OCI-LY1 (cell line): ENCODE measurements around the gene ICAM4.

Experiments
- H2AFZ ChIP-seq: fragments of 200-600 bp; sonication (generic), shearing (Covaris generic); 2 replicates; pipeline ENCODE4 v1.6.0; 2014; ENCODE audit warnings: antibody characterized with exemption, mild to moderate bottlenecking, low read length
- H3F3A ChIP-seq: fragments of 200-600 bp; sonication (generic), shearing (Covaris generic); 2 replicates; pipeline ENCODE4 v1.6.0; 2014; ENCODE audit warnings: mild to moderate bottlenecking, antibody characterized with exemption, low read length, moderate library complexity; ENCODE audit not compliant: insufficient read depth
- H3K27ac ChIP-seq: fragments of 200-600 bp; sonication (generic); 2 replicates; pipeline ENCODE4 v1.5.1; 2014; ENCODE audit warnings: low read length, mixed run types, mild to moderate bottlenecking, low read depth; ENCODE audit not compliant: poor library complexity, severe bottlenecking
- H3K27me3 ChIP-seq: fragments of 200-600 bp; sonication (generic); 2 replicates; pipeline ENCODE4 v1.6.0; 2014; ENCODE audit warnings: antibody characterized with exemption, mild to moderate bottlenecking, low read length, moderate library complexity; ENCODE audit not compliant: insufficient read depth
- H3K36me3 ChIP-seq: fragments of 200-600 bp; sonication (generic); 2 replicates; pipeline ENCODE4 v1.6.1; 2014; ENCODE audit warnings: mild to moderate bottlenecking, antibody characterized with exemption, low read length, moderate library complexity, mixed read lengths; ENCODE audit not compliant: insufficient read depth
- H3K4me1 ChIP-seq: fragments of 200-600 bp; sonication (generic); 2 replicates; pipeline ENCODE4 v1.5.1; 2014; ENCODE audit warnings: mild to moderate bottlenecking, low read length, moderate library complexity; ENCODE audit not compliant: insufficient read depth, severe bottlenecking
- H3K4me2 ChIP-seq: fragments of 200-600 bp; sonication (generic), shearing (Covaris generic); 2 replicates; pipeline ENCODE4 v1.6.1; 2014; ENCODE audit warnings: low read length
- H3K4me3 ChIP-seq: fragments of 200-600 bp; sonication (generic); 2 replicates; pipeline ENCODE4 v1.5.1; 2014; ENCODE audit warnings: low read length, low read depth, mild to moderate bottlenecking, mixed read lengths; ENCODE audit not compliant: poor library complexity, severe bottlenecking
- H3K79me2 ChIP-seq: fragments of 200-600 bp; shearing (Covaris generic); 2 replicates; pipeline ENCODE4 v1.6.1; 2016; ENCODE audit warnings: mixed run types, low read length, mixed read lengths; ENCODE audit not compliant: insufficient read depth
- H3K9ac ChIP-seq: fragments of 200-600 bp; sonication (generic), shearing (Covaris generic); 2 replicates; pipeline ENCODE4 v1.6.1; 2014; ENCODE audit warnings: mild to moderate bottlenecking, low read length, mixed read lengths
- H3K9me2 ChIP-seq: fragments of 200-600 bp; sonication (generic), shearing (Covaris generic); 2 replicates; pipeline ENCODE4 v1.6.1; 2014; ENCODE audit warnings: low read depth, mild to moderate bottlenecking, low read length, mixed read lengths
- H3K9me3 ChIP-seq: fragments of 200-600 bp; shearing (Covaris generic); 2 replicates; pipeline ENCODE4 v1.6.1; 2014; ENCODE audit warnings: low read length, mixed read lengths
- H4K20me1 ChIP-seq: fragments of 200-600 bp; sonication (generic), shearing (Covaris generic); 2 replicates; pipeline ENCODE4 v1.6.0; 2016; ENCODE audit warnings: mild to moderate bottlenecking, low read length; ENCODE audit not compliant: insufficient read depth
- EZH2 ChIP-seq: fragments of 200-600 bp; sonication (generic), shearing (Covaris generic); IDR thresholded peaks from 2 replicates; pipeline ENCODE4 v1.8.0; 2017; ENCODE audit warnings: borderline replicate concordance, mixed run types, mild to moderate bottlenecking, antibody characterized with exemption, low read length, moderate library complexity, mixed read lengths
- TF ChIP-seq, protein P1 (sequence below): fragments of 200-600 bp; sonication (generic), shearing (Covaris generic); IDR thresholded peaks from 2 replicates; pipeline ENCODE4 v1.5.1; 2017; ENCODE audit warnings: mild to moderate bottlenecking, antibody characterized with exemption, low read length, moderate library complexity, mixed read lengths

The ICAM4 gene

DNA sequence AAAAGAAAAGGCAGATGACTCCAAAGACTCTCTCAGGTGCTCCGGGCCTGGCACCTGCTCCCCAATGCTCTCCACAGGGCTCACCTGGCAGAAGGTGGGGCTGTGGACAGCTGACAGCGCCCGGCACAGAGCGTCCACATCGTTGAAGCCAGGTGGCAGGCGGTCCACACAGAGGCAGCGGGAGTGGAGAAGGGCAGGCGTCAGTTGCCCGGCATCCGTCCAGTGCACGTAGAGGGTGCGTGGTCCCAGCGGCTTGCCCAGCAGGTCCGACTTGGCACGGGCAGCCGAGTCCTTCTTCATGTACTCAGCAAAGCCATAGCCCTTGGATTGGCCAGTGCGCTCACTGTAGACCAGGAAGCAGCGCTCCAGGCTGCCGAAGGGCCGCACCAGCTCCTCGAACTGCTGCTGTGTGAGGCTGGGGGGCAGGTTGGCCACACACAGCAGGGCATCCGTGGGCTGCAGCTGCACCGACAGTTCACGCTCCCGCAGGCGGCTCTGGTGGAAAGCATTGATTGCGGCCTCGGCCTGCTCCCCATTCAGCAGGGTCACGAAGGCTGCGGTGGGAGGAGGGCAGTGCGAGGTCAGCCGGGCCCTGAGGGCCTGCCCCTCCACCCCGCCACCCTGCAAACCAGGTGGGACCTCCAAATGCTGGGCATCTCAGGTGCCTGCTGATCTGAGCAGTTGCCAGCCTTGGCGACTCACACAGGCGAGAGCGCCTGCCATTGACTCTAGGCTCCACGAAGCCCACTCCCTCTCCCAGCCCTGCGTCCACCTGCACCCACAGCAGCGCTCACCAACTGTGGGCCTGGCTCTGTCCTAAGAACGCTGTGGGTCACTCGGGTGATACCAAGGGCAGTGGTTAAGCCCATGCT, 42.0 kb downstream of the ICAM4 start:
- Histone ChIP-seq H3K27ac (no peak overlapping the region), H3F3A (no peaks in the 10 kb centered on the region; the same call in 1 of the 2 replicates), H3K9me3 (no peaks in the 10 kb centered on the region), H3K79me2 (peaks cover 14% of the 10 kb centered on the region), H3K9ac (no peak overlapping the region), H4K20me1 (no peaks in the 10 kb centered on the region), H3K36me3 (peaks cover 79% of the 10 kb centered on the region), H3K4me2 (no peak overlapping the region), H3K9me2 (no peaks in the 10 kb centered on the region), H3K4me1 (peaks cover 27% of the 10 kb centered on the region), H3K4me3 (no peak overlapping the region), H2AFZ (no peak overlapping the region), H3K27me3 (no peaks in the 10 kb centered on the region)
- no peak for TF ChIP-seq EZH2
- TF ChIP-seq, protein P1, sequence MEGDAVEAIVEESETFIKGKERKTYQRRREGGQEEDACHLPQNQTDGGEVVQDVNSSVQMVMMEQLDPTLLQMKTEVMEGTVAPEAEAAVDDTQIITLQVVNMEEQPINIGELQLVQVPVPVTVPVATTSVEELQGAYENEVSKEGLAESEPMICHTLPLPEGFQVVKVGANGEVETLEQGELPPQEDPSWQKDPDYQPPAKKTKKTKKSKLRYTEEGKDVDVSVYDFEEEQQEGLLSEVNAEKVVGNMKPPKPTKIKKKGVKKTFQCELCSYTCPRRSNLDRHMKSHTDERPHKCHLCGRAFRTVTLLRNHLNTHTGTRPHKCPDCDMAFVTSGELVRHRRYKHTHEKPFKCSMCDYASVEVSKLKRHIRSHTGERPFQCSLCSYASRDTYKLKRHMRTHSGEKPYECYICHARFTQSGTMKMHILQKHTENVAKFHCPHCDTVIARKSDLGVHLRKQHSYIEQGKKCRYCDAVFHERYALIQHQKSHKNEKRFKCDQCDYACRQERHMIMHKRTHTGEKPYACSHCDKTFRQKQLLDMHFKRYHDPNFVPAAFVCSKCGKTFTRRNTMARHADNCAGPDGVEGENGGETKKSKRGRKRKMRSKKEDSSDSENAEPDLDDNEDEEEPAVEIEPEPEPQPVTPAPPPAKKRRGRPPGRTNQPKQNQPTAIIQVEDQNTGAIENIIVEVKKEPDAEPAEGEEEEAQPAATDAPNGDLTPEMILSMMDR = no peak

DNA sequence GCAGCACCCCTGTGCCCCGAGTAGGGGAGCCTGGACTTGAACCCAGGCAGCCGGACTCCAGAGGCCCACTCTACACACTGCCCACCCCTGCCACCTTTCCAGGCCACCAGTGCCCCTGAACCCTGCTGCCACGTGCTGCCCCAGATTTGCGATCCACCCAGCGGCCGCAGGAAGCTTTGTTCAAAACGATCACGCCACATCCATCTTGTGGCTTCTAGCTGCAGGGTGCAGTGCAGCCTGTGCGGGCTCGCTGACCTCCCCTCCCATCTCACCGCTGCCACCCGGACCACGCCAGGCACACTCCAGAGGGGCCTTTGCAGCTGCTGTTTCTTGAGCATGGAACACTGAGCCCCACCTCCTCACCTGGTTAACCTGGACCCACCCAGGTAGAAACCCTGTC, 42.8 kb downstream of the ICAM4 start:
- Histone ChIP-seq H2AFZ (no peak overlapping the region), H3K27ac (no peak overlapping the region), H3K9me3 (no peaks in the 10 kb centered on the region), H3K9ac (no peak overlapping the region), H3K4me3 (no peak overlapping the region), H3K79me2 (peaks cover 14% of the 10 kb centered on the region), H3K36me3 (peaks cover 73% of the 10 kb centered on the region), H3K27me3 (no peaks in the 10 kb centered on the region), H3K4me1 (peaks cover 34% of the 10 kb centered on the region), H3F3A (no peaks in the 10 kb centered on the region; the same call in 1 of the 2 replicates), H3K4me2 (no peak overlapping the region), H3K9me2 (no peaks in the 10 kb centered on the region), H4K20me1 (no peaks in the 10 kb centered on the region)
- TF ChIP-seq EZH2 = no peak
- TF ChIP-seq, protein P1 = no peak

DNA sequence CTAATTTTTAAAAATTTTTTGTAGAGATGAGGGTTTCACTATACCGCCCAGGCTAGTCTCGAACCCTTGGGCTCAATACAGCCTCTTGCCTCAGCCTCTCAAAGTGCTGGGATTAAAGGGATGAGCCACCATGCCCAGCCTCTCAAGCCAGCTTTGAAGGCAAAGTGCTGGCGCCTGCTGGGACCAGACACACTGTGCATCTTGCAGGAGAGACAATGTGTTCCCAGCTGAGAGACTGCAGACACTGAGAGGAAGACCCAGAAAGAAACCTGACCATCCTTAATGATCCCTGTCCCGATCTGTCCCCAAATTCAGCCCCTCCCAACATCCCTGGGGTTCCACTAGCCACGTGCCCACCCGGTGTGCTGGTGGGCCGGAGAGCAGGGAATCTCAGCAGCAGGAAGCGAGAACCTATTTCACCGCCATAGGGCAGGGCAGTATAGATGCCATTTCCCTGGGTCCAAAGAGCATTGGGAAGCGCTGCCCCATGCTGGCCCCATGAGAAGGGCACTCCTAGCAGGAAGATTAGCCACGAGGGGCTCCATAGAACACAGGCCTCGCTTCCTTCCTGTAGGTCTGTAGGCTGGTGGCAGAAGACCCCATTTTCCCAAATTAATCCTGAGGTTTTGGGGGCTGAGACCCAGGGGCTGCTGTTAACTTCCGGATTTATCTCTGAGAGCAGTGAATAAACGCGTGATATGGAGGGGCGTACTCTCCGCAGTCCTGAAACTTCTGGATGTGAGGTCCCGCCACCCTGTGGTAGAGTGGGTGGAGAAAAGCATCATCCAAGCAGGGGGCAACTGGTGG, 45.6 kb downstream of the ICAM4 start:
- Histone ChIP-seq H3K4me1 (peaks cover 29% of the 10 kb centered on the region), H3K36me3 (peaks cover 46% of the 10 kb centered on the region), H3K79me2 (peaks cover 14% of the 10 kb centered on the region), H3K9me2 (no peaks in the 10 kb centered on the region), H4K20me1 (no peaks in the 10 kb centered on the region), H3K27me3 (no peaks in the 10 kb centered on the region), H3K27ac (peak overlapping the region; percentile 77), H2AFZ (no peak overlapping the region), H3K4me2 (peak overlapping the region; percentile 84), H3K4me3 (peak overlapping the region; percentile 72), H3K9me3 (no peaks in the 10 kb centered on the region), H3F3A (no peaks in the 10 kb centered on the region), H3K9ac (peak overlapping the region; percentile 82)
- no peak for TF ChIP-seq EZH2
- TF ChIP-seq, protein P1 = no peak
